Muscle layer of duodenum (tissue), 2 donors: ENCODE data around the gene VPS11.
"Not testable (repeated sequence)": the region's sequence is repeated elsewhere in the genome, so short reads cannot be mapped to it uniquely, and the experiment has no call there.

Experiments
- H3K27ac ChIP-seq: one replicate; pipeline ENCODE4 v1.7.0; 2013; ENCODE audit warnings: mild to moderate bottlenecking, low read length
- H3K27me3 ChIP-seq: one replicate; pipeline ENCODE4 v1.7.0; 2013; ENCODE audit warnings: low read depth, mild to moderate bottlenecking, control low read depth, low read length
- H3K36me3 ChIP-seq, 2 donors: one replicate each; pipeline ENCODE4 v1.7.0; 2013; ENCODE audit warnings: low read length in 2 of 2, control low read depth in 1 of 2, mild to moderate bottlenecking in 1 of 2; ENCODE audit not compliant: insufficient read depth in 2 of 2, control insufficient read depth in 1 of 2
- H3K4me1 ChIP-seq, 2 donors: one replicate each; pipeline ENCODE4 v1.7.0; 2013; ENCODE audit warnings: low read length in 2 of 2, mild to moderate bottlenecking in 2 of 2, control low read depth in 1 of 2, moderate library complexity in 1 of 2; ENCODE audit not compliant: insufficient read depth in 2 of 2, control insufficient read depth in 1 of 2
- H3K4me3 ChIP-seq, 2 donors: one replicate each; pipeline ENCODE4 v1.7.0; 2013; ENCODE audit warnings: low read length in 2 of 2, low read depth in 1 of 2, mild to moderate bottlenecking in 1 of 2
- H3K9me3 ChIP-seq, 2 donors: one replicate each; pipeline ENCODE4 v1.7.0; 2013; ENCODE audit warnings: low read length in 2 of 2, control low read depth in 1 of 2, mild to moderate bottlenecking in 1 of 2; ENCODE audit not compliant: control insufficient read depth in 1 of 2
- donor health status: healthy.

Gene VPS11

GRCh38 chr11:119027561-119028345 lies 39.9 kb upstream of the VPS11 start:
- Histone ChIP-seq H3K27ac (peak overlapping the region; percentile 3), H3K4me3 (peak overlapping the region in 1 of 2 donors; percentile 76), H3K27me3 (no peaks in the 10 kb centered on the region), H3K36me3 (peaks cover 18 to 40% of the 10 kb centered on the region in 2 donors), H3K9me3 (no peaks in the 10 kb centered on the region), H3K4me1 (peaks cover 0 to 16% of the 10 kb centered on the region in 2 donors)

GRCh38 chr11:119028346-119029068 lies 39.1 kb upstream of the VPS11 start:
- Histone ChIP-seq H3K36me3 (peaks cover 14 to 35% of the 10 kb centered on the region in 2 donors), H3K27ac (peak overlapping the region; percentile 62), H3K4me1 (peaks cover 0 to 16% of the 10 kb centered on the region in 2 donors), H3K9me3 (no peaks in the 10 kb centered on the region), H3K4me3 (peak overlapping the region in 1 of 2 donors; percentile 76), H3K27me3 (no peaks in the 10 kb centered on the region)

GRCh38 chr11:119029069-119029339 lies 38.6 kb upstream of the VPS11 start:
- H3K27me3 ChIP-seq: no peaks in the 10 kb centered on the region
- H3K9me3 ChIP-seq: no peaks in the 10 kb centered on the region
- H3K36me3 ChIP-seq: peaks cover 9 to 31% of the 10 kb centered on the region in 2 donors
- peak overlapping the region; percentile 62 for H3K27ac ChIP-seq
- H3K4me3 ChIP-seq: peak overlapping the region in 1 of 2 donors; percentile 76
- H3K4me1 ChIP-seq: peaks cover 0 to 16% of the 10 kb centered on the region in 2 donors

- Histone ChIP-seq H3K4me1 (peaks cover 0 to 16% of the 10 kb centered on the region in 2 donors), H3K9me3 (no peaks in the 10 kb centered on the region), H3K27ac (peak overlapping the region; percentile 62), H3K27me3 (no peaks in the 10 kb centered on the region), H3K4me3 (peak overlapping the region; percentile 76 to 88), H3K36me3 (peaks cover 6 to 28% of the 10 kb centered on the region in 2 donors)
Observed at GRCh38 chr11:119029340-119030028, 38.1 kb upstream of the VPS11 start.

GRCh38 chr11:119030029-119030328 lies 37.6 kb upstream of the VPS11 start:
- H3K4me1 ChIP-seq: peaks cover 0 to 12% of the 10 kb centered on the region in 2 donors
- H3K36me3 ChIP-seq: peaks cover 6 to 23% of the 10 kb centered on the region in 2 donors

GRCh38 chr11:119030329-119031047 lies 37.1 kb upstream of the VPS11 start, which contains the start of gene SLC37A4:
Gene SLC37A4 (minus strand): TSS chr11:119030877.
- peaks cover 3 to 18% of the 10 kb centered on the region in 2 donors for H3K36me3 ChIP-seq
- peaks cover 0 to 11% of the 10 kb centered on the region in 2 donors for H3K4me1 ChIP-seq
- H3K9me3 ChIP-seq: no peaks in the 10 kb centered on the region
- H3K27ac ChIP-seq: peak within 1 kb of the TSS; percentile 62
- H3K4me3 ChIP-seq: peak within 1 kb of the TSS; percentile 76 to 88
- H3K27me3 ChIP-seq: no peaks in the 10 kb centered on the region

More at GRCh38 chr11:119030029-119030328, 37.6 kb upstream of the VPS11 start:
- Histone ChIP-seq H3K4me3 (peak overlapping the region; percentile 76 to 88), H3K9me3 (no peaks in the 10 kb centered on the region), H3K27me3 (no peaks in the 10 kb centered on the region), H3K27ac (peak overlapping the region; percentile 35)

- no peaks in the 10 kb centered on the region for H3K9me3 ChIP-seq
- no peak overlapping the region for H3K27ac ChIP-seq
- no peaks in the 10 kb centered on the region for H3K27me3 ChIP-seq
- H3K4me1 ChIP-seq: peaks cover 0 to 11% of the 10 kb centered on the region in 2 donors
- no peak overlapping the region for H3K4me3 ChIP-seq
- H3K36me3 ChIP-seq: peaks cover 0 to 8% of the 10 kb centered on the region in 2 donors
Observed at GRCh38 chr11:119031912-119032280, 35.7 kb upstream of the VPS11 start.

- not testable (repeated sequence) for H3K27me3 ChIP-seq, H3K27ac ChIP-seq, H3K36me3 ChIP-seq, H3K9me3 ChIP-seq, H3K4me3 ChIP-seq
- peaks cover 0 to 11% of the 10 kb centered on the region in 2 donors for H3K4me1 ChIP-seq
Observed at GRCh38 chr11:119033421-119033820, 34.2 kb upstream of the VPS11 start.

- Histone ChIP-seq H3K27ac (no peak overlapping the region), H3K27me3 (no peaks in the 10 kb centered on the region), H3K9me3 (no peaks in the 10 kb centered on the region), H3K36me3 (no peaks in the 10 kb centered on the region), H3K4me1 (peaks cover 0 to 3% of the 10 kb centered on the region in 2 donors), H3K4me3 (no peak overlapping the region)
Observed at GRCh38 chr11:119034813-119035212, 32.8 kb upstream of the VPS11 start.

- Histone ChIP-seq H3K27ac (no peak overlapping the region), H3K4me1 (no peaks in the 10 kb centered on the region)
Observed at GRCh38 chr11:119038884-119039283, 28.7 kb upstream of the VPS11 start.

GRCh38 chr11:119039471-119039870 lies 28.1 kb upstream of the VPS11 start:
- not testable (repeated sequence) for H3K27ac ChIP-seq, H3K36me3 ChIP-seq, H3K27me3 ChIP-seq, H3K4me1 ChIP-seq, H3K4me3 ChIP-seq, H3K9me3 ChIP-seq

More at GRCh38 chr11:119038884-119039283, 28.7 kb upstream of the VPS11 start:
- no peak overlapping the region for H3K4me3 ChIP-seq
- H3K36me3 ChIP-seq: no peaks in the 10 kb centered on the region
- H3K9me3 ChIP-seq: no peaks in the 10 kb centered on the region
- H3K27me3 ChIP-seq: no peaks in the 10 kb centered on the region
